Tibial nerve (tissue), 4 donors: ENCODE measurements around the gene CORO1C. TPM values are rescaled to one million over a fixed set of nuclear protein-coding genes. Genes with fewer than 3 reads are reported as not detected.

Source experiments
- DNase-seq, 2 donors: peaks; one replicate each; pipeline ENCODE4 v3.0.0-alpha.2; 2019; ENCODE audit warnings: low spot score in 2 of 2
- H3K27ac ChIP-seq, 4 donors: fragments of 200-600 bp; sonication (generic) in 3 of 4; one replicate each; pipeline ENCODE4 v1.5.1; 2017 to 2019; ENCODE audit warnings: mild to moderate bottlenecking in 1 of 4
- H3K27me3 ChIP-seq, 2 donors: fragments of 200-600 bp; sonication (generic) in 1 of 2; one replicate each; pipeline versions ENCODE4 v1.5.1 to v1.6.0; 2017 to 2019
- H3K36me3 ChIP-seq, 3 donors: fragments of 200-600 bp; sonication (generic); one replicate each; pipeline ENCODE4 v1.5.1; 2018 to 2019
- H3K4me1 ChIP-seq, 4 donors: fragments of 200-600 bp; sonication (generic) in 3 of 4; one replicate each; pipeline ENCODE4 v1.5.1; 2017 to 2019
- H3K4me3 ChIP-seq, 4 donors: fragments of 200-600 bp; sonication (generic) in 3 of 4; one replicate each; pipeline ENCODE4 v1.5.1; 2017 to 2019; ENCODE audit warnings: mild to moderate bottlenecking in 1 of 4, moderate library complexity in 1 of 4
- H3K9me3 ChIP-seq, 4 donors: fragments of 200-600 bp; sonication (generic) in 3 of 4; one replicate each; pipeline ENCODE4 v1.5.1; 2017 to 2019
- EP300 ChIP-seq, 2 donors: sonication (generic); formaldehyde crosslinking; IDR thresholded peaks; one replicate each; pipeline ENCODE4 v1.6.1; 2017; ENCODE audit warnings: antibody characterized with exemption in 2 of 2, mild to moderate bottlenecking in 1 of 2
- POLR2A ChIP-seq, 2 donors: fragments of 450-650 bp; IDR thresholded peaks; one replicate each; pipeline ENCODE4 v1.6.1; 2017; ENCODE audit warnings: antibody characterized with exemption in 2 of 2, mild to moderate bottlenecking in 2 of 2, moderate library complexity in 2 of 2
- WGBS, 2 donors: methylation state at CpG; one replicate each; pipeline ENCODE4 v1.1.5; 2018; 5-methylcytosine and 5-hydroxymethylcytosine counted together
- total RNA-seq, 4 donors: library from RNA; depleted of rRNA; stranded (reverse); fragments of >200 nt; gene quantifications; one replicate each; pipeline ENCODE4 v1.1.0, GENCODE V29; 2016
- TF ChIP-seq, protein P1 (sequence below), 5 experiments: fragments of 200-600 bp in 3 of 5; fragments of 450-650 bp in 2 of 5; sonication (generic) in 3 of 5; IDR thresholded peaks; one replicate each; pipeline ENCODE4 v1.5.1; 2016 to 2019; ENCODE audit warnings: antibody characterized with exemption in 5 of 5, mild to moderate bottlenecking in 3 of 5, moderate library complexity in 2 of 5

The CORO1C gene
- total RNA-seq, 4 donors from 2014 or later, result 110 to 181 (median 158) TPM

DNA sequence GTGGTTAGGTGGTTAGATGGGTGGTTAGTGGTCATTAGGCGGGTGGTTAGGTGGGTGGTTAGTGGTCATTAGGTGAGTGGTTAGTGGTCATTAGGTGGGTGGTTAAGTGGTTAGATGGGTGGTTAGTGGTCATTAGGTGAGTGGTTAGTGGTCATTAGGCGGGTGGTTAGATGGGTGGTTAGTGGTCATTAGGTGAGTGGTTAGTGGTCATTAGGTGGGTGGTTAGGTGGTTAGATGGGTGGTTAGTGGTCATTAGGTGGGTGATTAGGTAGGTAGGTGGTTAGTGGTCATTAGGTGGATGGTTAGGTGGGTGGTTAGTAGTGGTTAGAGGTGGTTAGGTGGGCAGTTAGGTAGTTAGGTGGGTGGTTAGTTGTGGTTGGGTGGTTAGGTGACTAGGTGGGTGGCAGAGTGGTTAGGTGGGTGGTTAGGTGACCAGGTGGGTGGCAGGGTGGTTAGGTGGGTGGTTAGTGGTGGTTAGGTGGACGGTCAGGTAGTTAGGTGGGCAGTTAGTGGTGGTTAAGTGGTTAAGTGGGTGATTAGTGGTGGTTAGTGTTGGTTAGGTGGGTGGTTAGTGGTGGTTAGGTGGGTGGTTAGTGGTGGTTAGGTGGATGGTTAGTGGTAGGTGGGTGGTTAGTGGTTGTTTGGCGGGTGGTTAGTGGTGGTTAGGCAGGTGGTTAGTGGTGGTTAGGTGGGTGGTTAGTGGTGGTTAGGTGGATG lies 125.5 kb downstream of the CORO1C start:
- H3K36me3 ChIP-seq, result no peaks in the 10 kb centered on the region
- no peaks in the 10 kb centered on the region for H3K9me3 ChIP-seq
- peaks cover 0 to 24% (median 0%) of the 10 kb centered on the region in 4 donors for H3K4me1 ChIP-seq
- peaks cover 0 to 3% of the 10 kb centered on the region in 2 donors for H3K27me3 ChIP-seq
- TF ChIP-seq, protein P1, sequence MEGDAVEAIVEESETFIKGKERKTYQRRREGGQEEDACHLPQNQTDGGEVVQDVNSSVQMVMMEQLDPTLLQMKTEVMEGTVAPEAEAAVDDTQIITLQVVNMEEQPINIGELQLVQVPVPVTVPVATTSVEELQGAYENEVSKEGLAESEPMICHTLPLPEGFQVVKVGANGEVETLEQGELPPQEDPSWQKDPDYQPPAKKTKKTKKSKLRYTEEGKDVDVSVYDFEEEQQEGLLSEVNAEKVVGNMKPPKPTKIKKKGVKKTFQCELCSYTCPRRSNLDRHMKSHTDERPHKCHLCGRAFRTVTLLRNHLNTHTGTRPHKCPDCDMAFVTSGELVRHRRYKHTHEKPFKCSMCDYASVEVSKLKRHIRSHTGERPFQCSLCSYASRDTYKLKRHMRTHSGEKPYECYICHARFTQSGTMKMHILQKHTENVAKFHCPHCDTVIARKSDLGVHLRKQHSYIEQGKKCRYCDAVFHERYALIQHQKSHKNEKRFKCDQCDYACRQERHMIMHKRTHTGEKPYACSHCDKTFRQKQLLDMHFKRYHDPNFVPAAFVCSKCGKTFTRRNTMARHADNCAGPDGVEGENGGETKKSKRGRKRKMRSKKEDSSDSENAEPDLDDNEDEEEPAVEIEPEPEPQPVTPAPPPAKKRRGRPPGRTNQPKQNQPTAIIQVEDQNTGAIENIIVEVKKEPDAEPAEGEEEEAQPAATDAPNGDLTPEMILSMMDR (IDR thresholded peaks at IDR 0.05), result no peak
- TF ChIP-seq POLR2A (IDR thresholded peaks at IDR 0.05), result no peak
- TF ChIP-seq EP300 (IDR thresholded peaks at IDR 0.05), result no peak
- peak overlapping the region in 2 of 4 donors; percentile 5 to 17 for H3K27ac ChIP-seq
- 93 to 95% methylated on average over 4 of the region's 4 CpGs for WGBS, 2 donors
- no peak for DNase-seq
- no peak overlapping the region for H3K4me3 ChIP-seq

DNA sequence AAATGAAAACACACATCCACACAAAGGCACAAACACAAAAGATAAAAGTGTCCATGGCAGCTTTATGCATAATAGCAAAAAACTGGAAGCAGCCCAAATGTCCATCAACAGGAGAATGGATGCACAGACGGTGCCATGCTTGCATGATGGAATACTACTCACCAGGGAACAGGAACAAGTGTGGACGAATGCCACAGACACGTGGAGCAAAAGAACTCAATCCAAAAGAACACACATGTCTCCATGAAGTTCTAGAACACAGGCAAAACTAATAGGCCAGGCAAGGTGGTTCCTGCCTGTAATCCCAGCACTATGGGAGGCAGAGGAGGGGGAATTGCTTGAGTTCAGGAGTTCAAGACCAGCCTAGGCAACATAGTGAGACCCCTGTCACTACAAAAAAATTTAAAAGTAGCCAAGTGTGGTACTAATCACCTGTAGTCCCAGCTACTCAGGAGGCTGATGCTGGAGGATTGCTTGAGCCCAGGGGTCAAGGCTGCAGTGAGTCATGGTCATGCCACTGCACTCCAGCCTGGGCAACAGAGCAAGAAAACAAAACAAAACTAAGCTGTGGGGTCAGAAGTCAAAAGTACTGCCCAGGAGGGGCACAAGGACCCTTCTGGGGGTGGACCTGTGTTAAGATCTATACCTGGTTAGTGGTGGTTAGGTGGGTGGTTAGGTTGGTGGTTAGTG lies 126.2 kb downstream of the CORO1C start:
- Histone ChIP-seq H3K4me1 (peaks cover 0 to 24% (median 0%) of the 10 kb centered on the region in 4 donors), H3K27ac (no peak overlapping the region), H3K36me3 (no peaks in the 10 kb centered on the region), H3K9me3 (no peaks in the 10 kb centered on the region), H3K27me3 (peaks cover 0 to 3% of the 10 kb centered on the region in 2 donors), H3K4me3 (no peak overlapping the region)
- TF ChIP-seq, protein P1 (IDR thresholded peaks at IDR 0.05), result no peak
- no peak for TF ChIP-seq POLR2A (IDR thresholded peaks at IDR 0.05)
- TF ChIP-seq EP300 (IDR thresholded peaks at IDR 0.05), result no peak
- 59 to 68% methylated on average over 3 of the region's 3 CpGs for WGBS, 2 donors
- DNase-seq, result no peak

DNA sequence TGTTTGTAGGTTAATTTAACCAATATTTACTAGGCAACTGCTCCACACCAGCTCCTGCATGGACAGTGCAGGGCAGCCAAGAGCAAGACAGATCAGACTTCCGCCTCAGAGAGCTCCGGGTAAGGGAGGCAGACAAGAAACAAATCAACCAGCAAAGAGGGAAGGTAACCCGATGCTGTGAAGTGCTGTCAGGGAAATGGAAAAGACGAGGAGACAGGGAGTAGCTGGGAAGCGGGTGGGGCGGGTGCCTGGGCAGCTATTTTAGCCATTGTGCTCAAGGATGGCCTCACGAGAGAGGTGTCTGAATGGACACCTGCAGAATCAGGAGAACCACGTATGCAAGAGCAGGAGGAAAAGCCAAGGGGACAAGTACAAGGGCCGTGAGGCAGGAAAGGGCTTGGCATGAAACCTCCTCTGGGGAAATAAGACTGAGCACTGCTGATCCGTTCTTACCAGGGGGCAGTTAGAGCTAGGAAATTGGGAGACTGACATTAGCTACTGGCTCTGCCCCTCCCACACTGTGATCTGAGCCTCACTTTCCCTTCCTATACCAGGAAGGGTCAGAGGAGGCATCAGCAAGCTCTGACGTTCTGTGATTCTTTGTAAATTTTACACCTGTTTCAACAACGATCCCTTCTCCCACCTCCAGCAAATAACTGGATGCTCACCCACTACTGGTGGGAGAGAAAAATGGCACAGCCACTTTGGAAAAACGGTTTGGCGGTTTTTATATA lies 126.9 kb downstream of the CORO1C start:
- Histone ChIP-seq H3K9me3 (no peaks in the 10 kb centered on the region), H3K4me3 (no peak overlapping the region), H3K36me3 (no peaks in the 10 kb centered on the region), H3K27ac (no peak overlapping the region), H3K27me3 (peaks cover 0 to 3% of the 10 kb centered on the region in 2 donors), H3K4me1 (peaks cover 0 to 16% (median 0%) of the 10 kb centered on the region in 4 donors)
- WGBS, 2 donors, result 50 to 61% methylated on average over 14 of the region's 14 CpGs
- TF ChIP-seq POLR2A (IDR thresholded peaks at IDR 0.05) (no peak), EP300 (IDR thresholded peaks at IDR 0.05) (no peak)
- no peak for DNase-seq

DNA sequence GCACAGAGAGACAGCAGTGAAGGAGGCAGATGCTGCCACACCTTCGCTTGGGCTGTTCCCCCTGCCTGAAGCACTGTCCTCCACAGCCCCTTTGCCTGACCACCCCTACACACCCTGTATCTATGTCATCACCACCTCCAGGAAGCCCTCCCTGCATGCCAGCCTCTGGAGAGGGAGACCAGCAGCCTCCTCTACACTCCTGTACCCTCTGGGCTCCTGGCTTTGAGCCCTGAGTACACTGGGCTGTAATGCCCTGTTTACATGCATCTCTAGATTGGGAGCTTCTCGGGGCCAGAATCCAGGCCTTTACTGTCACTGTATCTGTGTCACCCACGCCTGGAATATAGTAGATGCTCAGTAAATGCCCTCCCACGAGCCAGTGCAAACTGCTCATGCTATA lies 127.6 kb downstream of the CORO1C start:
- peaks cover 0 to 10% (median 0%) of the 10 kb centered on the region in 4 donors for H3K4me1 ChIP-seq
- 90 to 91% methylated on average over 4 of the region's 4 CpGs for whole genome bisulfite sequencing, 2 donors
- H3K9me3 ChIP-seq, result no peaks in the 10 kb centered on the region
- no peak overlapping the region for H3K4me3 ChIP-seq
- no peaks in the 10 kb centered on the region for H3K36me3 ChIP-seq
- DNase-seq, result no peak
- no peak overlapping the region for H3K27ac ChIP-seq
- TF ChIP-seq POLR2A (IDR thresholded peaks at IDR 0.05) (no peak), EP300 (IDR thresholded peaks at IDR 0.05) (no peak)
- TF ChIP-seq, protein P1 (IDR thresholded peaks at IDR 0.05), result no peak
- H3K27me3 ChIP-seq, result peaks cover 0 to 3% of the 10 kb centered on the region in 2 donors

DNA sequence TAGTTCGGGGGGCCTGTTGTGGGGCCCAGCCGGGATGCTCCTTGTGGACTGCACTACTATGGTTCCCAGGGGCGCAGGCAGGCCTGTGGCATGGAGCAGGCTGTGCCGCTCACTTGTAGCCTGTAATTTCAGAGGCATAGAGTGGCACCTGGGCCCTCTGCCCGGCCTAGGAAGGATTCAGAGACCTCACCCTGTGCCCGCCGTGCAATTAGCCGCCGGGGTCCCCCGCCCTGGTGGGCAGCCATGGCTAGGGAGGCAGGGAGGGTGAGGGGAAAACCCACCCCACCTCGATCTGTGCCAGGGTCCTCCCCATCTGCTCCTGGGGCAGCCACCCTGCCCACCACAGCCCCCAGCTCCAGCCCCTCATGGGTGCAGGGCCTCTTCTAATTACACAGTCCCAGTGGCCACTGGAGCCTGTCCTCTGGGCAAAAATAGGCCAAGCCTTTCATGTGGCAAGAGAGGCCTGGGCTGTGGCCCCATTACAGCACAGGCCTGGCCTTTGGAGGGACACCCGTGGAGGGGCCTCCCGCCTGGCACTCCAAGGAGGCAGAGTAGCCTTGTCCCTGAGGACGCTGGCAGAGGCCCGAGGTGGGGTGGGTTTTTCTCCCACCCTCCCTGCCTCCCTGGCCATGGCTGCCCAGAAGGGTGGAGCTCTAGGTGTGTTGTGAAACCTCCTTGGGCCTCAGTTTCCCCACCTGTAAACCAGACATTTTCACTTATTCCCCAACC lies 128.2 kb downstream of the CORO1C start:
- no peak for DNase-seq
- no peak overlapping the region for H3K4me3 ChIP-seq
- TF ChIP-seq, protein P1 (IDR thresholded peaks at IDR 0.05), result no peak
- H3K4me1 ChIP-seq, result peaks cover 0 to 7% (median 0%) of the 10 kb centered on the region in 4 donors
- H3K27me3 ChIP-seq, result peaks cover 0 to 3% of the 10 kb centered on the region in 2 donors
- 90 to 92% methylated on average over 9 to 14 of the region's 15 CpGs for WGBS, 2 donors
- H3K9me3 ChIP-seq, result no peaks in the 10 kb centered on the region
- H3K27ac ChIP-seq, result no peak overlapping the region
- H3K36me3 ChIP-seq, result no peaks in the 10 kb centered on the region
